OCI-LY3 (cell line): ENCODE results near the gene RPS19.

ENCODE experiments used
- CTCF ChIP-seq: fragments of 200-600, 300-600 bp; sonication (generic); IDR thresholded peaks from 2 replicates; pipeline ENCODE4 v1.5.1; 2014; ENCODE audit warnings: antibody characterized with exemption, low read length, low read depth
- EZH2phosphoT487 ChIP-seq: fragments of 200-600 bp; shearing (Covaris generic); IDR thresholded peaks from 2 replicates; pipeline ENCODE4 v1.6.1; 2018; ENCODE audit warnings: antibody characterized with exemption, mixed run types, low read depth

GRCh38 chr19:41910992-41911888 lies 51.2 kb downstream of the RPS19 start:
- TF ChIP-seq CTCF (no peak), EZH2phosphoT487 (no peak)
